K562 (cell line): ENCODE measurements around the gene PTPRM. TPM values are rescaled to one million over a fixed set of nuclear protein-coding genes. Genes with fewer than 3 reads are reported as not detected.

ENCODE experiments used
- ATAC-seq: fragments of 200-7000 bp; cut with Tn5 transposase; 3 replicates; pipeline ENCODE4 v1.9.1; 2020; ENCODE audit warnings: moderate library complexity
- BruUV-seq: library from RNA; stranded (reverse); fragments of 400-500 nt; replicated peaks from 2 replicates; lab custom pipeline; 2021; lab: Mats Ljungman, UMichigan
- CTCF ChIA-PET: fragments of 300-600 bp; formaldehyde crosslinking; extraction: SDS; loops from one replicate; lab custom pipeline; 2021; ENCODE audit warnings: low intra/inter-chr PET ratio; lab: Yijun Ruan, JAX
- POLR2A ChIA-PET: fragments of 300-600, 350-650 bp; sonication (Branson Sonifier 250); formaldehyde crosslinking; extraction: SDS; loops from one replicate; lab custom pipeline; 2021; ENCODE audit warnings: antibody characterized with exemption, inconsistent platforms; lab: Yijun Ruan, JAX
- DNase-seq, 4 experiments: peaks; one replicate each; pipeline versions ENCODE4 v3.0.0 to v3.0.0-alpha.2; 2011 to 2018; ENCODE audit warnings: low spot score in 3 of 4, mixed read lengths in 3 of 4; ENCODE audit errors: extremely low read depth in 1 of 4
- FAIRE-seq: peaks from 2 replicates; lab custom pipeline; 2011; peaks lifted over from hg19 to GRCh38; lab: Jason Lieb, UNC
- H2AFZ ChIP-seq: 2 replicates; pipeline ENCODE4 v1.6.0; 2011; ENCODE audit warnings: low read depth, low read length, control low read depth, inconsistent platforms
- H3K27ac ChIP-seq: fragments of 200-600 bp; 3 replicates; pipeline ENCODE4 v1.8.0; 2011; ENCODE audit warnings: low read depth, mild to moderate bottlenecking, control low read depth, inconsistent platforms, low read length, moderate library complexity, mixed read lengths; ENCODE audit errors: extremely low read depth
- H3K27me3 ChIP-seq, 2 experiments: fragments of 300-600 bp in 1 of 2; 2 replicates in 1 of 2; 3 replicates in 1 of 2; pipeline versions ENCODE4 v1.6.0 to v1.8.0; 2011; ENCODE audit warnings: inconsistent platforms in 2 of 2, low read length in 2 of 2, mild to moderate bottlenecking in 1 of 2, mixed read lengths in 1 of 2, moderate library complexity in 1 of 2; ENCODE audit not compliant: control insufficient read depth in 2 of 2, insufficient read depth in 2 of 2
- H3K36me3 ChIP-seq: fragments of 300-600 bp; 3 replicates; pipeline ENCODE4 v1.8.0; 2011; ENCODE audit warnings: mild to moderate bottlenecking, low read length, inconsistent platforms; ENCODE audit not compliant: control insufficient read depth, insufficient read depth
- H3K4me1 ChIP-seq, 2 experiments: fragments of 200-600 bp in 1 of 2; replicated peaks in 1 of 2; 2 replicates in 1 of 2; 3 replicates in 1 of 2; pipeline versions ENCODE4 v1.5.1 to v1.8.0; 2011; ENCODE audit warnings: inconsistent platforms in 2 of 2, low read length in 2 of 2, mild to moderate bottlenecking in 1 of 2, mixed read lengths in 1 of 2, moderate library complexity in 1 of 2; ENCODE audit not compliant: control insufficient read depth in 2 of 2, insufficient read depth in 2 of 2
- H3K4me2 ChIP-seq: 2 replicates; pipeline ENCODE4 v1.6.1; 2011; ENCODE audit warnings: low read length, control low read depth, inconsistent platforms, mixed read lengths; ENCODE audit not compliant: insufficient read depth
- H3K4me3 ChIP-seq: fragments of 200-600 bp; sonication (generic), shearing (Covaris generic); 2 replicates; pipeline ENCODE4 v1.5.1; 2016; ENCODE audit warnings: control low read depth, inconsistent platforms
- H3K79me2 ChIP-seq: fragments of 200-600 bp; 3 replicates; pipeline ENCODE4 v1.8.0; 2011; ENCODE audit warnings: low read length, inconsistent platforms; ENCODE audit not compliant: control insufficient read depth, insufficient read depth
- H3K9ac ChIP-seq, 2 experiments: 2 replicates each; pipeline versions ENCODE4 v1.6.0 to v1.6.1; 2011; ENCODE audit warnings: low read depth in 2 of 2, low read length in 2 of 2, control low read depth in 1 of 2, inconsistent platforms in 1 of 2, mild to moderate bottlenecking in 1 of 2, mixed read lengths in 1 of 2; ENCODE audit not compliant: insufficient read depth in 1 of 2
- H3K9me1 ChIP-seq: one replicate; pipeline ENCODE4 v1.6.0; 2011; ENCODE audit warnings: inconsistent platforms, mild to moderate bottlenecking, low read length, moderate library complexity; ENCODE audit not compliant: control insufficient read depth, insufficient read depth
- H3K9me3 ChIP-seq: replicated peaks from 2 replicates; pipeline ENCODE4 v1.5.1; 2011; ENCODE audit warnings: low read depth, low read length, inconsistent platforms; ENCODE audit not compliant: control insufficient read depth, insufficient read depth
- H4K20me1 ChIP-seq: replicated peaks from 2 replicates; pipeline ENCODE4 v1.6.1; 2011; ENCODE audit warnings: low read length, inconsistent platforms, mixed read lengths; ENCODE audit not compliant: control insufficient read depth, insufficient read depth
- ILK ChIP-seq: fragments of 450-650 bp; IDR thresholded peaks from 2 replicates; pipeline ENCODE4 v1.6.1; 2016; ENCODE audit warnings: missing genetic modification characterization, low read depth, mild to moderate bottlenecking, missing compliant biosample characterization, moderate library complexity, borderline replicate concordance
- KAT8 ChIP-seq: fragments of 450-650 bp; IDR thresholded peaks from 2 replicates; pipeline ENCODE4 v1.6.1; 2016; ENCODE audit warnings: low read depth, mild to moderate bottlenecking
- KLF1 ChIP-seq: fragments of 450-650 bp; IDR thresholded peaks from 2 replicates; pipeline ENCODE4 v1.6.1; 2016; ENCODE audit warnings: missing genetic modification characterization, missing compliant biosample characterization
- LEF1 ChIP-seq: fragments of 450-650 bp; IDR thresholded peaks from 2 replicates; pipeline ENCODE4 v1.6.1; 2016; ENCODE audit warnings: mild to moderate bottlenecking
- MEF2A ChIP-seq: IDR thresholded peaks from 2 replicates; pipeline ENCODE4 v1.6.1; 2011; ENCODE audit warnings: low read depth, mild to moderate bottlenecking, low read length, moderate library complexity; ENCODE audit not compliant: control insufficient read depth
- MEF2D ChIP-seq: conservative IDR thresholded peaks from 2 replicates; pipeline ENCODE4 v1.6.1; 2016; ENCODE audit warnings: low read depth, missing genetic modification characterization, missing compliant biosample characterization
- POLR3G ChIP-seq: IDR thresholded peaks from 2 replicates; pipeline ENCODE4 v1.6.1; 2011; ENCODE audit not compliant: insufficient read length, insufficient replicate concordance; ENCODE audit errors: extremely low read depth
- RBBP5 ChIP-seq: fragments of 200-600 bp; sonication (generic); IDR thresholded peaks from 2 replicates; pipeline ENCODE4 v1.6.1; 2012; ENCODE audit warnings: borderline replicate concordance, mild to moderate bottlenecking, low read length, control low read depth, inconsistent platforms; ENCODE audit not compliant: insufficient read depth, poor library complexity, severe bottlenecking
- SMARCA4 ChIP-seq: fragments of 450-650 bp; IDR thresholded peaks from 2 replicates; pipeline ENCODE4 v1.6.1; 2016
- TEAD1 ChIP-seq, 2 experiments: fragments of 450-650 bp in 1 of 2; sonication (generic) in 1 of 2; formaldehyde crosslinking; IDR thresholded peaks; 2 replicates each; pipeline versions ENCODE4 v1.4.0 to v1.8.0; 2020 to 2022; ENCODE audit warnings: mild to moderate bottlenecking in 2 of 2, missing genetic modification reagents in 1 of 2
- ZFPM2 ChIP-seq: fragments of 250-450 bp; sonication (Bioruptor Pico); IDR thresholded peaks from 2 replicates; pipeline ENCODE4 v1.5.1; 2022; ENCODE audit warnings: mild to moderate bottlenecking
- WGBS: fragments of 100-300 bp; shearing (Covaris generic); methylation state at CpG from one replicate; pipeline ENCODE4 v1.1.6; 2016; ENCODE audit warnings: low coverage, mixed read lengths; ENCODE audit not compliant: insufficient coverage; ENCODE audit errors: missing lambda C conversion rate; 5-methylcytosine and 5-hydroxymethylcytosine counted together
- in situ Hi-C: fragments of 300-500 bp; cut with MboI; formaldehyde crosslinking; loops from 4 replicates; pipeline ENCODE4 v1.15.0; 2018; ENCODE audit warnings: inconsistent platforms, mixed read lengths
- intact Hi-C: fragments of 100-400 bp; cut with micrococcal nuclease; formaldehyde crosslinking; loops from 2 replicates; pipeline ENCODE4 v1.14.2; 2022
- polyA plus RNA-seq, 8 experiments: library from polyadenylated mRNA; depleted of rRNA in 4 of 8; stranded (reverse) in 5 of 8; unstranded in 3 of 8; fragments of >200 nt; fragmentation: Nextera tagmentation in 2 of 8; fragmentation: Illumina TruSeq in 1 of 8; extraction: Ambion mirVana in 2 of 8; extraction: Trizol in 1 of 8; gene quantifications; 2 replicates each; pipeline versions ENCODE4 v1.2.1 to v1.2.3, GENCODE V29; 2011 to 2014; ENCODE audit warnings: inconsistent platforms in 1 of 8, missing spikeins in 1 of 8
- total RNA-seq, 7 experiments: library from RNA; depleted of rRNA in 6 of 7; stranded (reverse); fragments of >200 nt in 6 of 7; fragmentation: Illumina TruSeq in 2 of 7; extraction: Trizol in 2 of 7; gene quantifications; 2 replicates each; pipeline versions ENCODE4 v1.2.1 to v1.2.3, GENCODE V29; 2011 to 2021; ENCODE audit warnings: low replicate concordance in 1 of 7

Gene PTPRM
- total and polyA plus RNA-seq, 9 of the 15 experiments (the other 6 are each of a cell fraction or from before 2014, with no cell fraction given): 0.03 to 0.16 (median 0.08) TPM; not detected in 3

- no peak for TF ChIP-seq ZFPM2 (CRISPR knock-in tag)
- TF ChIP-seq SMARCA4: no peak
These were observed 12.2 kb downstream of the PTPRM start (continued) for GRCh38 chr18:7579176-7579917.

GRCh38 chr18:7579918-7580542 lies 12.9 kb downstream of the PTPRM start:
- no peak overlapping the region for H3K27ac ChIP-seq
- BruUV-seq: no TSS peak
- H3K79me2 ChIP-seq: no peaks in the 10 kb centered on the region
- no peak overlapping the region for H3K9ac ChIP-seq
- no peak for FAIRE-seq
- intact Hi-C loops (loop anchor here (10.0 kb wide), 1 partner anchor 55 kb away; no protein-coding TSS in a partner anchor), in situ Hi-C loops (no loop called here)
- TF ChIP-seq RBBP5 (no peak), MEF2D (no peak), POLR3G (no peak), ILK (tag) (no peak), TEAD1 (CRISPR knock-in tag; IDR thresholded peaks at IDR 0.05) (no peak), KLF1 (tag) (no peak), MEF2A (no peak), KAT8 (no peak), LEF1 (no peak)
- 0% methylated on average over 4 of the region's 4 CpGs for WGBS
- CTCF ChIA-PET: no interaction called here
- no peak overlapping the region for H2AFZ ChIP-seq
- H3K9me1 ChIP-seq: no peaks in the 10 kb centered on the region
- DNase-seq: no peak
- no peak overlapping the region for H3K4me3 ChIP-seq
- H3K36me3 ChIP-seq: no peaks in the 10 kb centered on the region
- H4K20me1 ChIP-seq: no peaks in the 10 kb centered on the region
- ATAC-seq: no peak
- H3K27me3 ChIP-seq: no peaks in the 10 kb centered on the region
- POLR2A ChIA-PET: interaction anchor here (0.6 kb wide), 1 partner anchor 518 kb away, joined by 3 read pairs; no protein-coding TSS in a partner anchor
- no peaks in the 10 kb centered on the region for H3K4me1 ChIP-seq
- no peaks in the 10 kb centered on the region for H3K9me3 ChIP-seq
- H3K4me2 ChIP-seq: no peak overlapping the region
